Mesenteric fat pad (tissue), 1 donor: Measurements from ENCODE around the gene ARL6IP6. TPM values are rescaled to one million over a fixed set of nuclear protein-coding genes. Genes with fewer than 3 reads are reported as not detected.

Source experiments
- DNase-seq: peaks from one replicate; pipeline ENCODE4 v3.0.0-alpha.2; 2020; ENCODE audit warnings: low spot score
- total RNA-seq: library from RNA; stranded (reverse); fragmentation: NEBNext Ultra II Directional; extraction: Animal tissue kit (Norgen Biotek cat#: 25700); gene quantifications from one replicate; pipeline ENCODE4 v1.2.1, GENCODE V29; 2021
- donor health status: DM: yes; HTN: yes; CAD: no.

Gene ARL6IP6
- total RNA-seq, 1 donor from 2014 or later = 8.8 TPM

DNA sequence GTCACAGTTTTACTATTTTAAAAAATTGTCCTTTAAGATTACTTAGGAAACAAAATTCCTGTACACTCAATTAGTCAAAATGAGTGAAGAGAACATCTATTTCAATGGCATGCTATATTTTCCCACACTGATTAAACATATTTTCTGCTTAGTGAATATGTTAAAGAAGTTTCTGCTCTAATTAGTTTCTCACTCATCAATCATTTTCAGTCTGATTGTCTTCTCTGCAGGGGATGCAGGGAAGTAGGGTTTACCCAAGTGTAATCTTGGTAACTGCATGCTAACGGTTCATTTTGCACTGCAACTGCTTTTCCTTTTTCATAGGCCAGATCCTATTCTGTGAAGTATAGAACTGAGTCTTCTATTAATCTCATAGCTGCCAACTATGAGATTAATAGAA lies 78.5 kb downstream of the ARL6IP6 start:
- DNase-seq = no peak

DNA sequence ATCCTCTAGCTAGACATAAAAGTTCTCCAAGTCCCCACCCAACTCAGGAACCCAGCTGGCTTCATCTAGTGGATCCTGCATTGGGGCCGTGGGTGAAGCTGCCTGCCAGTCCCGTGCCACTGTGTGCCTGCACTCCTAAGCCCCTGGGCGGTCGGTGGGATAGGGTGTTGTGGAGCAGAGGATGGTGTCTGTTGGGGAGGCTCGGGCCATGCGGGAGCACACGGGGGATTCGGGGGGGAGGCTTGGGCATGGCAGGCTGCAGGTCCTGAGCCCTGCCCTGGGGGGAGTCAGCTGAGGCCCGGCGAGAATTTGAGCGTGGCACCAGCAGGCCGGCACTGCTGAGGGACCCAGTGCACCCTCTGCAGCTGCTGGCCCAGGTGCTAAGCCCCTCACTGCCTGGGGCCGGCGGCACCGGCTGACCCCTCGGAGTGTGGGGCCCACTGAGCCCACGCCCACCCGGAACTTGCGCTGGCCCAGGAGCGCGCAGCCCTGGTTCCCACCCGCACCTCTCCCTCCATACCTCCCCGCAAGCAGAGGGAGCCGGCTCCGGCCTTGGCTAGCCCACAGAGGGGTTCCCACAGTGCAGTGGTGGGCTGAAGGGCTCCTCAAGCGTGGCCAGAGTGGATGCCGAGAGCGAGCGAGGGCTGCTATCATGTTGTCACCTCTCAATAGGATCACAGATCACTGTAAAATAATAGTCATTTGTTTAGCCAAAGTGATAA lies 86.4 kb downstream of the ARL6IP6 start:
- no peak for DNase-seq

DNA sequence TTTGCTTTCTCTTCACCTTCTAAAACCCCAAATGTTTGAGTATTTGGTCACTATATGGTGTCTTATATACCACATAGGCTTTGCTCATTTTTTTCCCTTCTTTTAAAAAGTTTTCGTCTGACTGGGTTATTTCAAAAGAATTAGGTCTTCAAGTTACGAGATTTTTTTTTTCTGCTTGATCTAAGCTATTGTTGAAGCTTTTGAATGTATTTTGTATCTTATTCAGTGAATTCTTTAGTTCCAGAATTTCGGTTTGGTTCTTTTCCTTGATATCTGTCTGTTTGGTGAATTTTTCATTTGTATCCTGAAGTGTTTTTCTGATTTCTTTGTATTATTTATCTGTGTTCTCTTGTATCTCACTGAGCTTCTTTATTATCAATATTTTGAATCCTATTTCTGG lies 93.5 kb downstream of the ARL6IP6 start:
- no peak for DNase-seq

Other genes starting within 250 kb of the ARL6IP6 start
- 79.2 TPM for gene PRPF40A, start 1.2 kb upstream of the ARL6IP6 start, total RNA-seq